ENCODE measurements around the gene TXNL4A. TPM values are rescaled to one million over a fixed set of nuclear protein-coding genes. Genes with fewer than 3 reads are reported as not detected.

Gene TXNL4A
- total RNA-seq, 1 experiment from 2014 or later = 178 TPM

GRCh38 chr18:79923896-79924585, 64.3 kb downstream of the TXNL4A start:
- Histone ChIP-seq H3K36me3 (ENCODE audit: control insufficient read depth in 1 of 2, insufficient read depth in 2 of 2, low read length in 2 of 2) (peaks cover 0 to 6% of the 10 kb centered on the region in 2 experiments; a peak in 2 of 4 replicates), H4K20me1 (ENCODE audit: insufficient read depth) (no peaks in the 10 kb centered on the region), H2AFZ (ENCODE audit: low read depth, low read length, poor library complexity, severe bottlenecking) (no peak overlapping the region), H3K4me1 (ENCODE audit: control insufficient read depth in 1 of 2, insufficient read depth in 2 of 2, low read length in 2 of 2) (no peaks in the 10 kb centered on the region), H3K27ac (ENCODE audit: low read depth, low read length) (no peak overlapping the region), H3K9me3 (ENCODE audit: control insufficient read depth in 1 of 2, insufficient read depth in 1 of 2, low read depth in 1 of 2, low read length in 2 of 2) (peaks cover under 1 to 7% of the 10 kb centered on the region in 2 experiments; a peak in 2 of 4 replicates), H3K9me2 (ENCODE audit: insufficient read depth) (no peaks in the 10 kb centered on the region), H3K9ac (ENCODE audit: low read length) (no peak overlapping the region), H3K79me2 (ENCODE audit: insufficient read depth, low read length) (peaks cover 57% of the 10 kb centered on the region), H3K4me3 (replicated peaks in 1 of 2; ENCODE audit: low read depth in 1 of 2, low read length in 2 of 2) (no peak overlapping the region), H3K27me3 (ENCODE audit: insufficient read depth, low read length) (no peaks in the 10 kb centered on the region), H3K4me2 (ENCODE audit: low read length) (no peak overlapping the region)
- ChIA-PET RAD21 (ENCODE audit: low non-redundant PET in 1 of 2, low total read pairs in 2 of 2, uncharacterized antibody in 2 of 2, unreplicated experiment in 2 of 2) (no interaction called here), POLR2A (no interaction called here), CTCF (no interaction called here)
- no peak for TF ChIP-seq ATF3 (IDR thresholded peaks at IDR 0.05)
- TF ChIP-seq ZFX (IDR thresholded peaks at IDR 0.05) = no peak
- no peak for TF ChIP-seq SRF (IDR thresholded peaks at IDR 0.05; ENCODE audit: low read depth)
- TF ChIP-seq TCF7L2 (IDR thresholded peaks at IDR 0.05; ENCODE audit: borderline replicate concordance, extremely low read depth, insufficient read depth, insufficient read length) = no peak
- no peak for TF ChIP-seq ZBTB33 (IDR thresholded peaks at IDR 0.05; ENCODE audit: extremely low read depth, insufficient replicate concordance, low read length)
- no peak for TF ChIP-seq EZH2 (IDR thresholded peaks at IDR 0.05)
- TF ChIP-seq CEBPB (IDR thresholded peaks at IDR 0.05; ENCODE audit: low read depth) = no peak
- no peak for TF ChIP-seq POLR2A (IDR thresholded peaks at IDR 0.05; ENCODE audit: borderline replicate concordance, extremely low read depth, insufficient read depth, insufficient read length)
- TF ChIP-seq SP1 (IDR thresholded peaks at IDR 0.05; ENCODE audit: low read depth) = no peak
- no peak for TF ChIP-seq SIN3A (IDR thresholded peaks at IDR 0.05; ENCODE audit: low read depth)
- TF ChIP-seq YY1 (IDR thresholded peaks at IDR 0.05; ENCODE audit: extremely low read depth, insufficient replicate concordance, low read depth, low read length) = no peak
- no peak for TF ChIP-seq POLR2AphosphoS5 (IDR thresholded peaks at IDR 0.05; ENCODE audit: low read depth, low read length)
- TF ChIP-seq FOSL1 (IDR thresholded peaks at IDR 0.05; ENCODE audit: low read depth) = no peak
- TF ChIP-seq MAX (IDR thresholded peaks at IDR 0.05) = no peak
- no peak for ATAC-seq
- intact Hi-C loops (cut with micrococcal nuclease) = no loop called here
- BruUV-seq (replicated peaks) = no TSS peak
- DNase-seq (ENCODE audit: low read depth, low spot score) = no peak
